Lower lobe of right lung (tissue), 2 donors: ENCODE results near the gene INO80. TPM values are rescaled to one million over a fixed set of nuclear protein-coding genes. Genes with fewer than 3 reads are reported as not detected.
A peak's percentile ranks its signal among the peaks of the same experiment; 100 is the strongest.

Experiments
- ATAC-seq, 2 donors: fragments of 200-7000 bp; cut with Tn5 transposase; one replicate each; pipeline ENCODE4 v1.9.1; 2020 to 2022; ENCODE audit warnings: mild to moderate bottlenecking in 2 of 2, moderate library complexity in 2 of 2
- DNase-seq: peaks from one replicate; pipeline ENCODE4 v3.0.0-alpha.2; 2020
- H3K27ac ChIP-seq: fragments of 200-600 bp; one replicate; pipeline ENCODE4 v1.8.0; 2022
- H3K27me3 ChIP-seq: fragments of 200-600 bp; one replicate; pipeline ENCODE4 v1.8.0; 2022; ENCODE audit warnings: low read depth
- H3K36me3 ChIP-seq: fragments of 200-600 bp; one replicate; pipeline ENCODE4 v1.8.0; 2022; ENCODE audit warnings: mild to moderate bottlenecking
- H3K4me1 ChIP-seq: fragments of 200-600 bp; one replicate; pipeline ENCODE4 v1.8.0; 2022
- H3K4me3 ChIP-seq: fragments of 200-600 bp; one replicate; pipeline ENCODE4 v1.8.0; 2022; ENCODE audit warnings: mild to moderate bottlenecking
- H3K9me3 ChIP-seq: fragments of 200-600 bp; one replicate; pipeline ENCODE4 v1.8.0; 2022
- intact Hi-C: fragments of 100-400 bp; cut with DNase I; formaldehyde crosslinking; loops from one replicate; pipeline ENCODE4 v1.11.0; 2022
- total RNA-seq: library from RNA; stranded (reverse); fragmentation: NEBNext Ultra II Directional; extraction: Animal tissue kit (Norgen Biotek cat#: 25700); gene quantifications from one replicate; pipeline ENCODE4 v1.2.1, GENCODE V29; 2021
- TF ChIP-seq, protein P1 (sequence below): fragments of 200-600 bp; IDR thresholded peaks from one replicate; pipeline ENCODE4 v1.8.0; 2022; ENCODE audit warnings: antibody characterized with exemption, mild to moderate bottlenecking
- donor health status: DM: no; HTN: yes; CAD: no; lungs with severe emphysema.

INO80 gene
- total RNA-seq, 1 donor from 2014 or later, result 25.0 TPM

DNA sequence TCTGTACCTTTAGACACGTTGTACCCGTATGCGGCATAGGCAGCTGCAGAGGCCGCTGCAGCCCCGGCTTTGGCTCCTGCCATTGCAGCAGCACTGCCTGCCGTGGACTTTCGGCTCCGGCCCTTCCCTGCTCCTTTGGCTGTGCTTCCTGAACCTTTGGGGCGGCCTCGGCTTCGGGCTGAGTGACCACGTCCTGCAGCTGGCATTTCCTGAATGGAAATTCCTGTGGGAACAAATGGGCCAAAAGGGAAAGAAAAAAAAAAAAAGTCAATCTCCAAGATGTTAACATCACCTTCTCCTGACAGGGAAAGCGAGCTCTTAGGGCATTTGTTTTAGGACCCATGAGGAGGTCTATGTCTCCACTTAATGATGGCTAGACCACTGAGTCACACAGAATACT lies 133.2 kb downstream of the INO80 start:
- peak in 1 of 2 donors; percentile 23 for ATAC-seq

DNA sequence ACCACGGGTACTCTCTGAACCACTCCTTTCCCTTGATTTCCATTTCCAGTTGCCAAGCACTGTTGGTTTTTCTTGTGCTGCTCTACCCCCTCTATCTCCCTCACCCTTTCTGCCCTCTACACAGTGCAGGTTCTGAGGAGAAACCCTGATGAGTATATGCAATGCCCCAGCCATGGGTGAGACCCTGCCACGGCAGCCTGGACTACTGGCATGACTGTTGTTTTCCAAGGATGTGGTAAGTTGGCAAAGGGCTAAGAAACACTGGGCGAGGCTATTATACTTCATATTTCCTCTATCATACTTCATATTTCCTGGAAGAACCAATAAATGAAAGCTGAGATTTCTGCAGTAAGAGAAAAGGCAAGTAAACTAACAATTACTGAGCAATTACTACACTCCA lies 134.9 kb downstream of the INO80 start:
- H3K27ac ChIP-seq, result peak overlapping the region; percentile 11
- H3K27me3 ChIP-seq, result no peaks in the 10 kb centered on the region
- intact Hi-C loops, result no loop called here
- DNase-seq (no peak), ATAC-seq (no peak)
- TF ChIP-seq, protein P1, sequence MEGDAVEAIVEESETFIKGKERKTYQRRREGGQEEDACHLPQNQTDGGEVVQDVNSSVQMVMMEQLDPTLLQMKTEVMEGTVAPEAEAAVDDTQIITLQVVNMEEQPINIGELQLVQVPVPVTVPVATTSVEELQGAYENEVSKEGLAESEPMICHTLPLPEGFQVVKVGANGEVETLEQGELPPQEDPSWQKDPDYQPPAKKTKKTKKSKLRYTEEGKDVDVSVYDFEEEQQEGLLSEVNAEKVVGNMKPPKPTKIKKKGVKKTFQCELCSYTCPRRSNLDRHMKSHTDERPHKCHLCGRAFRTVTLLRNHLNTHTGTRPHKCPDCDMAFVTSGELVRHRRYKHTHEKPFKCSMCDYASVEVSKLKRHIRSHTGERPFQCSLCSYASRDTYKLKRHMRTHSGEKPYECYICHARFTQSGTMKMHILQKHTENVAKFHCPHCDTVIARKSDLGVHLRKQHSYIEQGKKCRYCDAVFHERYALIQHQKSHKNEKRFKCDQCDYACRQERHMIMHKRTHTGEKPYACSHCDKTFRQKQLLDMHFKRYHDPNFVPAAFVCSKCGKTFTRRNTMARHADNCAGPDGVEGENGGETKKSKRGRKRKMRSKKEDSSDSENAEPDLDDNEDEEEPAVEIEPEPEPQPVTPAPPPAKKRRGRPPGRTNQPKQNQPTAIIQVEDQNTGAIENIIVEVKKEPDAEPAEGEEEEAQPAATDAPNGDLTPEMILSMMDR, result no peak
- H3K4me1 ChIP-seq, result no peaks in the 10 kb centered on the region
- H3K36me3 ChIP-seq, result peaks cover 99% of the 10 kb centered on the region
- no peaks in the 10 kb centered on the region for H3K9me3 ChIP-seq
- no peak overlapping the region for H3K4me3 ChIP-seq

More for the DNA sequence above, 133.2 kb downstream of the INO80 start:
- intact Hi-C loops, result no loop called here
- H3K4me3 ChIP-seq, result no peak overlapping the region
- H3K27ac ChIP-seq, result peak overlapping the region; percentile 60
- TF ChIP-seq, protein P1, result peak; percentile 18
- peaks cover 99% of the 10 kb centered on the region for H3K36me3 ChIP-seq
- H3K27me3 ChIP-seq, result no peaks in the 10 kb centered on the region
- H3K9me3 ChIP-seq, result no peaks in the 10 kb centered on the region
- DNase-seq, result no peak
- no peaks in the 10 kb centered on the region for H3K4me1 ChIP-seq

DNA sequence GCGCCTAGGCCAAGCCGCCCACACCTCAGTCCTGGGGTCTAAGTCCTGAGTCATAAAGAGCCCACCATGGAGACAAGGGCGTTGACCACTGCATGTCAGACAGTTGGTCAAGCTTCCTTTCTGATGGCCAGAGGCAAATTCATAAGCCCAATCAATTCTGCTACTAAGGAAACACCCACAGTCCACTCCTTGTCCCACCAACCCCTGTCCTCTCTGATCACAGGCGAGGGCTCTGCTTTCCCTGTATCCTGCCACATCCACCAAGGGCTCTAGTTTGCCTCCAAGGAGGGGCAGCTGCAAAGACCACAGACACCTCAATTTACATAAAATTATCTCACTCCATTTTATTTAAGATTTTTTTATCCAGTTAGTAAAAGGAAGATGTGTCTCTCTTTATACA lies 137.5 kb downstream of the INO80 start:
- Histone ChIP-seq H3K9me3 (no peaks in the 10 kb centered on the region), H3K27ac (no peak overlapping the region), H3K36me3 (peaks cover 82% of the 10 kb centered on the region), H3K4me3 (no peak overlapping the region), H3K27me3 (no peaks in the 10 kb centered on the region), H3K4me1 (no peaks in the 10 kb centered on the region)
- TF ChIP-seq, protein P1, result no peak
- no peak for ATAC-seq
- intact Hi-C loops, result no loop called here
- no peak for DNase-seq

DNA sequence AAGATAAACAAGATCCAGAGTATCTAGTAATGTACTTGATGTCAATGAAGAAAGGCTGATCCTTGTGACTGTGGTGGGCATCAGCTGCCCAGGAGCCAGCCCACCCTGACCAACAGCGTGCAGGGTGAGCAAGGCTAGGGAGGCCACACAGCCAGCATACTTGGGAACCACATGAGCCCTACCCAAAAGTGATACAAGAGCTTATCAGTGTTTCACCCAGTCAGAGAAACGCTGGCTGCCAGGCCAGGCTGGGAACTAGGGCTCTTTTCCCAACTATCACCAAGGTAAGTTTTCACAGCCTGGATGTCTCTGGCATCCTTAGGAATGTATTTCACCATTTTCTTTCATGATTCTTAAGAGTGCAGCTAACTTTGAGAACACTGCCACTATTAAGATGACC lies 137.9 kb downstream of the INO80 start:
- peaks cover 77% of the 10 kb centered on the region for H3K36me3 ChIP-seq
- no peak overlapping the region for H3K4me3 ChIP-seq
- H3K27ac ChIP-seq, result no peak overlapping the region
- H3K27me3 ChIP-seq, result no peaks in the 10 kb centered on the region
- intact Hi-C loops, result no loop called here
- no peaks in the 10 kb centered on the region for H3K4me1 ChIP-seq
- no peak for ATAC-seq
- TF ChIP-seq, protein P1, result no peak
- no peaks in the 10 kb centered on the region for H3K9me3 ChIP-seq
- no peak for DNase-seq

DNA sequence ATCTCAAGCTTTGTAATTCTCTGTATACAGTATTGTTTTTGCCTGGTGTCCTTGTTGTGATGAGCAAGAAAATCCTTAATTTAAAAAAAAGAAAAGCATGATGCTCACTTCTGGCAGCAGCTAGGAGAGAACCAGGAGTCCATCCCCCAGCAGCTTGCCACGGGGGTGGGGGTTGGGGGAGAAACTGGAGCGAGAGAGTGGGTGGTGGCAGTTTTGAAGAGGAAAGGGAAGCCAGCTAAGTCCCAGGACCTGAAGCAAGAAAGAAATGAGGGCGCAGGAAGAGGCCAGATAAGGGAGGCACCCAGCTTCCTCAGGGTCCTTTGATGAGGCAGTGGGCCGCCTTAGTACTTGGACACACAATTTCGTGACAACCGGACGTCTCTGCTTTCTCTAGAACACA lies 139.3 kb downstream of the INO80 start:
- ATAC-seq, result no peak
- H3K27ac ChIP-seq, result no peak overlapping the region
- intact Hi-C loops, result no loop called here
- no peak for DNase-seq
- H3K27me3 ChIP-seq, result no peaks in the 10 kb centered on the region
- TF ChIP-seq, protein P1, result no peak
- H3K9me3 ChIP-seq, result no peaks in the 10 kb centered on the region
- H3K36me3 ChIP-seq, result peaks cover 64% of the 10 kb centered on the region
- H3K4me1 ChIP-seq, result no peaks in the 10 kb centered on the region
- no peak overlapping the region for H3K4me3 ChIP-seq

DNA sequence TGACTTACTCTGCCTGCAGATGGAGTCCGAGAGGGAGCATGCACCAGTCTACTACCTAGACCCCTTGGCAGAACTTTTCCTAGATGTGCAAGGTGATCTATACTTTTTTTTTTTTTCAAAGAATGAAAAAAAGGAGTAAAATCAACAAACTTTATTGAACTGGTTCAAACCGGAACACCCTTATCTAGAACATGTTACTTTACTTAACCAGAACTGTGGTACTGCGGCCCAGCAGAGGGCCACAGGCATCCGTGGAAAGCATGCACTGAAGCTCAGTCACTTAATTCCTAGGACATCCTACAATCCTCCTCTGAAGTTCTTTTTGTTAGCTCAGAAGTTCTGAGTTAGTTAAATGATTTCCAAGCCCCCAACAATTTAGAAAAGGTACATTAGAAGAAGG lies 141.2 kb downstream of the INO80 start:
- ATAC-seq (no peak), DNase-seq (no peak)
- H3K4me3 ChIP-seq, result no peak overlapping the region
- no peaks in the 10 kb centered on the region for H3K4me1 ChIP-seq
- peaks cover 45% of the 10 kb centered on the region for H3K36me3 ChIP-seq
- no peak overlapping the region for H3K27ac ChIP-seq
- no peaks in the 10 kb centered on the region for H3K27me3 ChIP-seq
- intact Hi-C loops, result no loop called here
- TF ChIP-seq, protein P1, result no peak
- H3K9me3 ChIP-seq, result no peaks in the 10 kb centered on the region
